GM18868 (cell line): ENCODE data around the gene ANKS1A.

Experiments used
- ATAC-seq: cut with Tn5 transposase; IDR thresholded peaks from one replicate; pipeline ENCODE4 v1.9.1; 2021; ENCODE audit warnings: mild to moderate bottlenecking, moderate library complexity; ENCODE audit not compliant: unreplicated experiment

ANKS1A gene

DNA sequence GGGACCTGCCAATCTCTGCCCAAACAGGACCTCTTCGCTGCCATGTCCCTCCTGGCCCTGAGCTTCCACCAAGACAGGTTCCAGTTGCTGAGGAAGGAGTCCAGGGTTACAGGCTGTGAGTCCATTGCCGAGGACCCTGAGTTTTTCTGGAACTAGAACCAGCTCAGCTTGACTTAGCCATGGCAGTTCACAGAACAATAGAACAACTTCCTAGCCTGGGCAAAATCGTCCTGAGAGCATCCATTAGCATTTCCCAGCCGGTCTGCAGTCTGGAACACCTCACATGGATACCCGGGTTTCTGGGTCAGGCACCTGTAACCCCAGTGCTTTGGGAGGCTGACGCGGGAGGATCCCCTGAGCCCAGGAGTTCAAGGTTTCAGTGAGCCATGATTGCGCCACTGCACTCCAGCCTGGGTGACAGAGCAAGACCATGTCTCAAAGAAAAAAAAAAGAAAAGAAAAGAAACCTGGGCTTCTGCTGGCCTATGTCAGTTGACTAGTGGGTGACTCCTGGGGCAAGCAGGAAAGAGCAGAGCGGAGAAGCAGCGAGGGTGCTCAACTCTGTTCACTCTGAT lies 161.8 kb downstream of the ANKS1A start:
- no peak for ATAC-seq

- no peak for ATAC-seq
These were observed 162.3 kb downstream of the ANKS1A start for GRCh38 chr6:35051396-35051795.

GRCh38 chr6:35051997-35052583 lies 163.0 kb downstream of the ANKS1A start:
- no peak for ATAC-seq

GRCh38 chr6:35052694-35053565 lies 163.9 kb downstream of the ANKS1A start:
- no peak for ATAC-seq

DNA sequence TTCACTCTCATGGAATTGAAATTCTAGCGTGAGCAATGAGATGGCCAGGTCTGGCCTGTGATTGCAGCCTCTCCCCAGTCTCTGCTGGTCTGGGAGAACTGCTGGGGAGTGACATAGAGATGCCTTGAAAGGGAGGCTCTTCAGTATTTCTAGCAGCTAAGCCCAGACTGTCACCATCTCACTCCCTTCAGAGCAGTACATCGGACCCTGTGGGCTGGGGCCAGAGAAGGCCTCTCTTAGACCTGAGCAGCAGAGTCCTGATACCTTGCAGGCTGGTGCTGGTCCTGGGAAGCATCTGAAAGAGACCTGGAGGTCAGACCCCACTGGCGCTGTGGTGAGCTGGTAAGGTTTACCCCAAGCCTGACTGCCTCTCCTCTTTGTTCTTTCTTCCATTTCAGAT lies 164.6 kb downstream of the ANKS1A start:
- ATAC-seq = no peak

- no peak for ATAC-seq
These were observed 165.2 kb downstream of the ANKS1A start for GRCh38 chr6:35054106-35054742.

- no peak for ATAC-seq
These were observed 165.7 kb downstream of the ANKS1A start for GRCh38 chr6:35054743-35055130.

GRCh38 chr6:35055891-35056290 lies 166.8 kb downstream of the ANKS1A start:
- no peak for ATAC-seq

DNA sequence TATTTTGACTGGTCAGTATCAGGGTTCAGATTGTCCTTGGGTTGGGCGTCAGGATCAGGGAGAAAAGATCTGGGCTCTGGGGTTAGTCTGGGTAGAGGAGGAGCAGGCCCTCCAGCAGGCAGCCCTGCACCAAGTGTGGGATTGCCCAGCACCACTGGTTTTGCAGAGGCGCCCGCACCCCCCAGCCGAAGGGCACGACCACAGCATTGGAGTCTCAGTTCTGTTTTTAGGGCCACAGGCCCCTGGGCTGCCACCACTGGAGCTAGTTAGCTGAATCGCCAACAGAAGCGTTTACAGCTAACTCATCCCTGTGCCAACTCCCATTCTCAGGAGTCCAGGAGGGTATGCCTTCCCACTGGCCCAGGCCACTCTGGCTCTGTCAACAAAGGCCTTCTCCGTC lies 167.9 kb downstream of the ANKS1A start:
- ATAC-seq = no peak

DNA sequence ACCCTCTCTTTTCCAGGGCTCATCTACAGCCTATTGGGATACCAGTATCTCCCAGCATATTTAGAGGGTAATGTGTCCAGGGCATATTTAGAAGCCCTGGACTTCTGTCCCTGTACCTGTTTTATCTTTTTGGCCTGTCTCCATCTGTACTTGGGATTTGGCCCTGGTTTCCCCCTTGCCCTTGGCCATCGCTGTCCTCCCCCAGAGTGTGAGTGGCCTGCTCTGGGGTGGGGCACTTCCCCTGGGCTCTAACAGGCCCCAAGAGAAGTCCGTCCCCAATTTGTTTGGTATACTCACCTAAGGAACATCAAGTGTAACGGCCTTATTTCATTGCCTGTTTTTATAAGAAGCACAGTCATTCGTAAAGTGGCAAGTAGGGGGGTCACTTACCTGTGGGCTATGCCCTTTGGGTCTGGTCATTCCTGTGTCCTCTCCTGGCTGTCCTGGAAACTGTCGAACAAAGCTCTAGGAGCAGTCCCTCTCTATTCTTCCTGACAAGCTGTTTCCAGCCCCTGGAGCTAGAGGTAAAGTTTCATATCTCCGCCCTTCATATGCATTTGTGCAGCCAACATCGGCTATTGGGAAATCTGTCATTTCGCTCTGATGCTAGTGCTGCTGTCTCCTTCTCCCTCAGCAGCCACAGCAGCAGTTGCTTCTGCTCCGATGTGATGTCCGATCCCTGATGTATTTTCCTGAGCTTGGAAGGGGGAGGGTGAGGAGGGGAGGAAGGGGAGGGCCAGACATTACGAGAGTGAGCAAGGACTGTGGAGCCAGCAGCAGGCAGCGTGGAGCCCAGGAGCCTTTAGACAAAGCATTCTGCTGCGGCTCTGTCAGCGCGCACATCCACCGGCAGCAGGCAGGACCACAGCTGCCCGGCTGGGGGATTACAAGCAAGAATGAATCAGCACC lies 168.6 kb downstream of the ANKS1A start:
- ATAC-seq = no peak

- no peak for ATAC-seq
These were observed 169.3 kb downstream of the ANKS1A start for GRCh38 chr6:35058358-35058675.

- ATAC-seq = no peak
These were observed 169.9 kb downstream of the ANKS1A start for GRCh38 chr6:35058865-35059522.

DNA sequence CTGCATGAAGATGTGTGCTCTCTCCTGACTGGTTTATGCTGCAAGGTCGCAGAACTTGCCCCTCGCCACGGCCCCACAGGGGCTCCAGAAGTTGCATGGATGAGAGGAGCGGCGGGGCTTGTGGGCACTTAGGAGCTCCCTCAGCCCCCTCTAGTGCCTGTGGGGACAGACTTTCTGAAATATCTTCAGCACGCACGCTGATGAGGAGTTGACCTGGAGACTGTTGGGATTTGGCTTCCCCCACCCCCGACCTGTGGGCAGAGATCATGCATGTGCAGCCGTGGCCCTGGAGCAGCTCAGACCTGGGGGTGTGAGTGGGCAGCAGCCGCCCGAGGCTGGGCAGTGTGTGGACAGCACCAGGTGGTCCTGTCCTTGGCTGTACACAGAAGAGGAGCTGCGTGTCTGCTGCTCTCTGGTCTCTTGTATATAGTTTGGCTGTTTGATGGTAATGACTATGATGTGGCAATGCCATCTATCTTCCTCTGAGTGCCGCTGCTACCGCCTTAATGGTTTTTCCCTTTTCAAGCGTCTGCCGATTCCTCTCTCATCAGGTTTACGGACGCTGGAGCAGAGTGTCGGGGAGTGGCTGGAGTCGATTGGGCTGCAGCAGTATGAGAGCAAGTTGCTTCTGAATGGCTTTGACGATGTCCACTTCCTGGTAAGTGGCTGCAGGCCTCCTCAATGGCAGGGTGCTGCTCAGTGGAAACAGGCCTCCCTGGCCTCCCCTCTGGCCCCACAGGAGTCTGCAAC lies 170.7 kb downstream of the ANKS1A start:
- ATAC-seq = no peak

- ATAC-seq = no peak
These were observed 172.1 kb downstream of the ANKS1A start for GRCh38 chr6:35061102-35061615.

DNA sequence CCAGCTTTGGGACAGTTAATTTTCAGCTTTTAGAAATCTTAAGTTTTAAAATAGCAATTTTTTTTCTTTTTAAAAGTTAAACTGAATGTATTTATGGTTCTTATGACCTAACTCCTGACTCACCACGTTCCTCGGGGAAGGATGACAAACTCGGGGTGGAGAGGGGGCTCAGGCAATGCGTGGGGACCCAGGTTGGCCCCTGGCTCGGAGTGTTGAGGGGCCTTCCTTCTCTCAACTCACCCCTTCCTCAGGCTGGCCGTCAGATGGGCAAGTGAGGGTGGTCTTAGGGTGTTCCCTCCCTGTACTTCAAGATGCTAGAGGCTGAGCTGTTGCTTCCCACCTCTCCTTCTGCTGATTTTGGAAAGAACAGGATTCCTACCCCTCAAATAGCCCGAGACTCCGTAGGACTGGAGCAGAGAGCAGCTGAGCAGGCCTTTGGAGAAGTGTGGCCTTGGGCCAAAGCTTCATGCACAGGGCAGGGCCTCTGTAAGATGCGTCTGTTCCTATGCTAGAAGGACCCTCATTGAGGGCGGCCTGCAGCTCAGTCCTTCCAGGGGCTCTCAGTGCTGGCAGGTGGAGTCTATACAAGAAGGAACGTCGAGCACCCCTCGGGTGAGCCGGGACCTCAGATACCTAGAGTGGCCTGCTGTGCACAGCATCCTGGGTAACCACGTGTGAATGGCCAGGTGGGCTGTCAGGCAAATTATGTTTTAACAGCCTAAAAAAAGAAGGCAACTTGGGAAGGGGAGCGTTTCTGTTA lies 172.8 kb downstream of the ANKS1A start:
- no peak for ATAC-seq

- ATAC-seq = no peak
These were observed 173.9 kb downstream of the ANKS1A start for GRCh38 chr6:35062676-35063574.

DNA sequence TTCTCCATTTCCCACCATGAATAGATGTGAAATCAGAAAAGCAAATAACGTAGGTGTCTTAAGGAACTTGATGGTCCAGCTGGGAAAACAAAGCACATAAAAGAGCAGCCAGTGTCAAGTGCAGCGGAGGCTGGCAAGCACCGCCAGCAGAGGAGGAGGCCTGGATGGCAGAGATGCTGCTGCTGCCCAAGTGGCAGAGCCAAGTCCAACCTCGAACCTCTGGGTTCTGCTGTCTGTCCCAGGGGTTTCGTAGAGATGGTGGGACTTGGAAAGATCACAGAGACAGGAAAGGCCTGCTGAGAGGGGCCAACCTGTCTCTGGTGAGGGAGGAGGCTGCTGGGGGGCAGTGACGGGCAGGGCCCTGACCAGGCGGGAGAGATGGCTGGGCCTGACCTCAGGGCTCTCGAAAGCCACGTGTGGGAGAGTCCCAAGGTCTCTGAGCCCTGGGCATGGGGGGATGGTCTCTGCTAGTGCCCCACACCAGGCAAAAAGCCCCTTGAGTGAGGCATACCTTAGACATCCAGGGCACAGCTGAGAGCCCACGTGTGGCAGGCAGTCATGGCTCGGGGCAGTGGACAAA lies 174.7 kb downstream of the ANKS1A start:
- no peak for ATAC-seq
